ENCODE measurements around the gene SLC26A8.

Gene SLC26A8, protein sequence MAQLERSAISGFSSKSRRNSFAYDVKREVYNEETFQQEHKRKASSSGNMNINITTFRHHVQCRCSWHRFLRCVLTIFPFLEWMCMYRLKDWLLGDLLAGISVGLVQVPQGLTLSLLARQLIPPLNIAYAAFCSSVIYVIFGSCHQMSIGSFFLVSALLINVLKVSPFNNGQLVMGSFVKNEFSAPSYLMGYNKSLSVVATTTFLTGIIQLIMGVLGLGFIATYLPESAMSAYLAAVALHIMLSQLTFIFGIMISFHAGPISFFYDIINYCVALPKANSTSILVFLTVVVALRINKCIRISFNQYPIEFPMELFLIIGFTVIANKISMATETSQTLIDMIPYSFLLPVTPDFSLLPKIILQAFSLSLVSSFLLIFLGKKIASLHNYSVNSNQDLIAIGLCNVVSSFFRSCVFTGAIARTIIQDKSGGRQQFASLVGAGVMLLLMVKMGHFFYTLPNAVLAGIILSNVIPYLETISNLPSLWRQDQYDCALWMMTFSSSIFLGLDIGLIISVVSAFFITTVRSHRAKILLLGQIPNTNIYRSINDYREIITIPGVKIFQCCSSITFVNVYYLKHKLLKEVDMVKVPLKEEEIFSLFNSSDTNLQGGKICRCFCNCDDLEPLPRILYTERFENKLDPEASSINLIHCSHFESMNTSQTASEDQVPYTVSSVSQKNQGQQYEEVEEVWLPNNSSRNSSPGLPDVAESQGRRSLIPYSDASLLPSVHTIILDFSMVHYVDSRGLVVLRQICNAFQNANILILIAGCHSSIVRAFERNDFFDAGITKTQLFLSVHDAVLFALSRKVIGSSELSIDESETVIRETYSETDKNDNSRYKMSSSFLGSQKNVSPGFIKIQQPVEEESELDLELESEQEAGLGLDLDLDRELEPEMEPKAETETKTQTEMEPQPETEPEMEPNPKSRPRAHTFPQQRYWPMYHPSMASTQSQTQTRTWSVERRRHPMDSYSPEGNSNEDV

DNA sequence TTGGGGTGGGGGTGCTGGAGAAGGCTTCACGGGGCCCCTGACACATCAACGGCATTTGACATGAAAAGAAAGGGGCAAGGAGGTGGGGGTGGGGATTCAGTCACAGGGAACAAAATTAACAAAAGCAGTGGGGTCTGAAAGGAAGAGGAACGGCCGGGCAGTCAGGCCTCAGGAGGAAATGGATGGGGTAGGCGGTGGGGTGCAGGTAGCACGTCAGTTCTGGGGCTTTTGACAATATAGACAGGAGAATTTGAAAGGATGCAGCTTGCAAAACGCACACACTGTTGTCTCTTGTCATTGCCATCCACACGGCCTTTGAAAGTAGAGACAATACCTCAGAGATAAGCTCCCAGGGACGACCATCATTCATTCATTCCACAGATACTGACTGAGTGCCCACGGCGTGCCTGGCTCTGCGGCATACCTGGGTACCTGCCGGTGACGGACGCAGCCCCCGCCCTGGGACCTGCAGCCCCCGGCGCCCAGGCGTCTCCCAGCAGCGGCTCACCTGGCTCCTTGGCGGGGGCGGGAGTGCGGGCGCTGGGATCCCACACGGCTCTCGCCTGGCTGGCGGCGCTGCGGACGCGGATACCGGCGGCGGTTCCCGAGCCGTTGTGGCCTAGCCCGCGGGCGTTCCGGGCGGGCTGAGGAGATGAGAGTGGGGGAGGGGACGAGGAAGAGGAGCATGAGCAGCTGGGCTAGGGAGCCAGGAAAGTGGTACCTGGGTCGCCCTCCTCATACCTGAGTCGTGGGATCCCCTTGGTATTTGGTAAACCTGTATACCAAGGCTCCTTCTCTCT lies at the start of gene SLC26A8:
Gene SLC26A8, minus strand, starts transcription at position 646 of the 800 bp plus-strand sequence. CDS start 4,934 bp downstream, outside the sequence.
- DNase-seq: no peak

DNA sequence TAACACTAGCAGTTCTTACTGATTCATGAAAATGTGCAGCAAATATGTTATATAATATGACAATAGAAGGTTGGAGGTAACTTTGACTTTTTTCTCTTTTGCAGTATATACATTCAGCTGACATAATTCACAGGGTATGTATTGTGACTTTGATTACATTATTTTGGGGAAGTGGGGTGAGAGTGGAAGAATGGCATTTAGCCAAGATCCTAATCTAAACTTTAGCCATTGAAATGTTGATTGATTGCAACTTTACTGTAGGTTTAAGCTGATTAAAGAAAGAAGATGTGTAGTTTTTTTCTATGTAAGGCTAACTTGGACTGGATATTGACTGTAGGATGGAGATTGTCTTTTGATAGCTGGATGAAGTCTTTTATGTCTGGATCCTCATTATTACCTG lies 49.1 kb upstream of the SLC26A8 start:
- no peak for DNase-seq

- DNase-seq: no peak
Measured at GRCh38 chr6:36072681-36073080, 48.2 kb upstream of the SLC26A8 start.

- no peak for DNase-seq
Measured at GRCh38 chr6:36071714-36072113, 47.3 kb upstream of the SLC26A8 start.

DNA sequence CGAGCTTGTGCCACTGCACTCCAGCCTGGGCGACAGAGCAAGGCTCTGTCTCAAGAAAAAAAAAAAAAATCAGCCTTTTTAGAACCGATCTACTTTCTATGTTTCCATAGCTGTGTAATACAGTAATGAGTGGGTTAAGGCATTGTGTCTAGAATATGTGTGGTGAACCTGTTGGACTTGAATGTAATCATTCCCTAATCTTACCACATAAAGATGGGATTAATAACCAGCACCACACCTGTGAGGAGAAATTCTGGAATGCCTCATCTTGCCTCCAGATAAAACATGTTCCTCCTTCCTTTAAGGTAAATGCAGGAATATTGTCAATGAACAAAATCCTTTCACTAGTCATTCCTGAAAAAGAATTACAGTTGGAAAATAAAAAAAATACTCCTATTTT lies 46.8 kb upstream of the SLC26A8 start:
- no peak for DNase-seq

DNA sequence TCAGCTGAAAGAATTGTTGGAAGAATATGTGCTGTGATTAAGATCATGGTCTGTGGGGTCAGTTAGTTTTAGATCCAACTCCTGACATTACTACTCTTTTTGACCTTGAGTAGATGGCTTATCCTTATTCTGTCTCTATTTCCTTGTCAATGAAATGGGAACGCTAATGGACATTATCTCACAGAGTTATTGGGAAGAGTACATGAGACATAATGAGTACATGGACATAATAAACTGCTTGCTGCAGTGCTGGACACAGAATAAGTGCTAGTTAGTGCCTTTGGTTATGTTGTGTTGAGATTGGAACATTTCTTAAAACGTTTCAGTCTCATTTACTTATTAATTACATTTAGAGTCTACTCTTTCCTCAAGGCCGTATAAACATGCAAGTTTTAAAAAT lies 45.8 kb upstream of the SLC26A8 start:
- DNase-seq: no peak

- no peak for DNase-seq
Measured at GRCh38 chr6:36069573-36069972, 45.1 kb upstream of the SLC26A8 start.

- no peak for DNase-seq
Measured at GRCh38 chr6:36068586-36068985, 44.1 kb upstream of the SLC26A8 start.

GRCh38 chr6:36068012-36068392 lies 43.6 kb upstream of the SLC26A8 start:
- DNase-seq: no peak

GRCh38 chr6:36067374-36068011 lies 43.1 kb upstream of the SLC26A8 start:
- no peak for DNase-seq

- DNase-seq: no peak
Measured at GRCh38 chr6:36066817-36067216, 42.4 kb upstream of the SLC26A8 start.

DNA sequence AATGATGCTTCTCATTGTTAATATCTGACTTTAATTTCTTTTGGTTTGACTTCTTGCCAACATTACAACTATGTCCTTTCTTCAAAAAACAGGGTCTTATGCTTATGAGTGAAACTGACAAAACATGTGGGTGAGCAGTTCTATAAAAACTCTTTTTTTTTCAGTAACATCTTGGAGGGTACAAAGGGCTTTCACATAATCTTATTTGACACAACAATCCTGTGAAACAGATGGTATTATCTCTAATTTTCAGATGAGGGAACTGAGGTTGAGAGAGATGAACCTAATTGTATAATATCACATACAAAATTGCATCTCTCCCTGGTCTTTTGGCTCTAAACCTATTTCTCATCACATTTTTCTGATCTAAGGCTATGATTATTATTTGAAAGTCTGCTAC lies 41.5 kb upstream of the SLC26A8 start:
- DNase-seq: no peak

- DNase-seq: no peak
Measured at GRCh38 chr6:36064770-36065396, 40.4 kb upstream of the SLC26A8 start.

DNA sequence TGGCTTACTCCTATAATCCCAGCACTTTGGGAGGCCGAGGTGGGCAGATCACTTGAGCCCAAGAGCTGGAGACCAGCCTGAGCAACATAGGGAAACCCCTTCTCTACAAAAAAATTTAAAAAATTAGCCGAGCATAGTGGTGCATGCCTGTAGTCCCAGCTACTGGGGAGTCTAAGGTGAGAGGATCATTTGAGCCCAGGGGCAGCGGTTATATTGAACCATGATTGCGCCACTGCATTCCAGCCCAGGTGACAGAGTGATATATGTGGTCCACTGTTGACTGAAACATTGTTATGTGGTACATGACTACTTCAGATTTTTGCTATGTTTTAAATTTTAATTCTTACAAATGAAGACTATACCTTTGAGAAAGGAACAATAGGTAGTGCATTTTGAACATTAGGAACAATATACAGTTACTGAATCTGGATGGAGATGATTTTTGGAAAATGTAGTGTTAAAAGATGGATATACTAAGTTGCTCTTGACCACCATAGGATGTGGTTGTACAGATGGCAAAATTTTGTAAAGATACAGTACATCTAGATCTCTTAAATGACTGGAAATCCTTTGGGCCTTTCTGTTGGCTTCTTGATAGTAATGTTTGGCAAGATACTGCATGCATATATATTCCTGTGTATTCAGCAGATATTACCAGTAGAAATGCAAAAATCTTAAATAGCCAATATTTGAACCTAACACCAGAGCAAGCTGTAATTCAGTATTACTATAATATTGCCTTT lies 39.0 kb upstream of the SLC26A8 start:
- no peak for DNase-seq

DNA sequence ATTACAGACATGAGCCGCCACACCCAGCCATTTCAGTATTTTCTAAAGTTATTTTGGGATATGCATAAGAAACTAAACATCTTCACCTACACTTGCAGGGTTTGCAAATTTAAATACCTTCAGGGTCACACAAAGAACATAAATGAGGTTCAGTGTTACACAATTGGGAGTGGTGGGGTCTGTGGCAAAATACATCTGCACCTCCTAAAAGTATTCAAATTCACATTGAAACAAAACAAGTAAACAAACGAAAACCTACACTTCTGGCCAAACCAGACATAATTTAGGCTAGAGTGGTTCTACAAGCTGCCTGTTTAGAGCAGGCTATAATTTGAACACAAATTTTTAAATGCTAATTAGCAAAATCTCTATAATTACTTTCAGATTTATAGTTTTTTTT lies 37.8 kb upstream of the SLC26A8 start:
- no peak for DNase-seq

- no peak for DNase-seq
Measured at GRCh38 chr6:36061236-36061635, 36.8 kb upstream of the SLC26A8 start.

DNA sequence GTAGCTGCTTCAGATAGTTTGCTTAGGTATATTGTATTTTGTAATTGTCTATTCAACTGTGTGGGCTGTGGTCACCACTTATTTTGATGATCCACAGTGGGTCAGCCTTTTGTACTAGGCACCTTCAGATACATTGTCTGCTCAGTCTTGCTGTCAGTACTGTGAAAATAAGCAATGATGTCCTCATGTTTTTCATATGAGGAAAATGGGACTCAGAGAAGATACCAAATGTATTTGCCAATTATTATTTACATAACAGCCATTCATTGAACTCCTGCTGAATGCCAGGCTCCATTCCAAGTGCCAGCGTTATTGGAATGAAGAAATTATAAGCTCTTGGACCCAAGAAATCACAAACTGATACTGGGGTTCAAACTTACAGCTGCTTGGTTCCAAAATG lies 31.7 kb upstream of the SLC26A8 start:
- DNase-seq: no peak

DNA sequence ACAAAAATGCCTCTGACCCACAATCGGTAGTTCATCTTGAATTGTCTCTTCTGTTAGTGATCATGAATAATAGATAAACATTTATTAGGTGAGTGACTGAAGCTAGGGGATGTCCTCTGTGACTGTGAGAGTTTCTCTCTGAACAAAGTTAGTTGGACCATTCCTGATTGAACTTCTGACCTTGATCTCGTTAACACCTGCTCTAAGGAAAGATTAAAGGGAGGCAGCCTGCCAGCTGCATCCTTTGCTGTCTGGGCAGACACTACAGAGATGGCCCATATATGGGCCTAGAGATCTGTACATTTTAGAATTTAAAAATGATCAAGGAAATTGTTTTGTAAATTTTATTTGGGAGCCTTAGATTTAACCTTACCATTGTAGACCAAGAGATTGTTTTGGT lies 30.5 kb upstream of the SLC26A8 start:
- DNase-seq: peak; percentile 5

DNA sequence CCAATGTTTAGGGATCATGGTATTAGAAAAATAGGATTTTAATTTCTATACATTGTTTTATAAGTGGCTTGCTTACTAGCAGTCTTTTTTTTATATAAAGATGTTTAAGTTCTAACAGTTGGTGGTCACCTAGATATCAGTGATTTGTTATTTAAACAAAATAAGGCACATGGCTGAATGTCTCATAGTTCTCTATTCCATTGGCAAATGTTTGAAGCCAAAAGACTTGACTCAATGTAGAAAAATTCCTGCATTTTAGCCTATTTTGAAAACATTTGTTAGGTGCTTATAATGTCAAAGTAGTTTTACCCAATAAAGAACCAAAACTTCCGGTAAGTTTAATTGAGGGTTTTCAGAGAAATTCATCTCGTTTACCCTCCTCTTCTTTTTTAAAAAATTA lies 30.0 kb upstream of the SLC26A8 start:
- no peak for DNase-seq

DNA sequence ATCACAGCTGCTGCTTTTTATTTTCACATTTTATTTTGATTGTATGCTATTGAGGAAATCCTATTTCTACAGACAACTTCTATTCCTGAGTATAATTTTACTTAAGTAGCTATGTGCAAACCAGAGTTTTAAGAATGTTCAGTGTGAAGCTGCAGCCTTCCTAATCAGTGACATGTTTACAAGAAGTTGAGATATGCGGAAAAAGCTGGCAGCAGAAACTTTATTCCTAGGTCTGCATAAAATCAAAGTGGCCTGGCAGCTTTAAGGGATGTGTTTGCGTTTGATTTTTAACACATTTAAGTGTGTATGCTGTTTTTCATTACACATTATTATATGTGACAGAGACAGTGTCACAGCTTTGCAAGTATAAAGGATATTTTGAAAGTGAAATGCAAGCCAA lies 29.4 kb upstream of the SLC26A8 start:
- no peak for DNase-seq

- DNase-seq: no peak
Measured at GRCh38 chr6:36052097-36052496, 27.7 kb upstream of the SLC26A8 start.
